ENCODE results near the gene KMT5B.

Gene KMT5B

DNA sequence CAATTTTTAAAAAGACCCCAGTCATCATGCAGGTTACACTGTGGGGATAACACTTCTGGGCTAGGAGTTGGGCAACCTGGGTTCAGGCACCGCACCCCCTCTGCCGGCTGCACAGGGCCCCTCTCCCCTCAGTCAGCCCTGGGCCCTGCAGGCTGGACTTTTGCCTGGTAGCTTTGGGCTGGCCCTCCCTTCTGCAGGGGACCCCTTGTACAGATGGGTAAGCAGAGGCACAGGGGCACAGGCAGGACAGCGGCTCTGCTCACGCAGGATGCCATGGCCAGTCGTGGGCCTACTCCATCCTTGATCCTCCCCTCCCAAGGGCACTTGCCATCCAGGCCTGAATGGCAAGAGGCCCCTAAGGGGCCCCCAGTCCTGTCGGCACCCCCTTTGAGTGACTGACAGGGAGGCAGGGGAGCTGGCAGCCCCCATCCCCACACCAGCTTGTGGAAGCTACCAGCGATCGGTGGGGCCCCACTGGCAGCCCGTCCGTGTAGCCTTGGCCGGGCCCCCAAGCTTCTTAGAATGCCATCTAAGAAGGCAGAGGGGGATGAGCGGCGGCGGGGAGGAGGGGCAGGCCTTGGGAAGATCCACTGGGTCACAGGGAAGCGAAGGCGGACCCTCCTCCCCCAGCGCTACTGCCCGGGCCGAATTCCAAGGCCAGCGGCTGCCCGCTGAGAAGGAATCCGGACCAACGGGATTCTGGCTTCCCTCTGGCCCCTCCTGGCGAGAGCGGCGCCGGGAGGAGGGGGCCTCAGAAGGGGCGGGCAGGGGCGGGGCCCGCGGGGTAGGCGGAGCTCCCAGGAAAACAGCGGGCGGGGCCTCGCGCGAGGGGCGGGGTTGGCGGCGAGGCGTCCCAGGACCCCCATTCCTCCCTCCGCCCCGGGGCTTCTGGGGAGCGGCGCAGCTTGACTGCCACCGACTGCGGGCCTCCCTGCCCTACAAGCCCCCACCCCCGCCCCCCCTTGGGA, 85.1 kb downstream of the KMT5B start:
- TF ChIP-seq, protein P1, sequence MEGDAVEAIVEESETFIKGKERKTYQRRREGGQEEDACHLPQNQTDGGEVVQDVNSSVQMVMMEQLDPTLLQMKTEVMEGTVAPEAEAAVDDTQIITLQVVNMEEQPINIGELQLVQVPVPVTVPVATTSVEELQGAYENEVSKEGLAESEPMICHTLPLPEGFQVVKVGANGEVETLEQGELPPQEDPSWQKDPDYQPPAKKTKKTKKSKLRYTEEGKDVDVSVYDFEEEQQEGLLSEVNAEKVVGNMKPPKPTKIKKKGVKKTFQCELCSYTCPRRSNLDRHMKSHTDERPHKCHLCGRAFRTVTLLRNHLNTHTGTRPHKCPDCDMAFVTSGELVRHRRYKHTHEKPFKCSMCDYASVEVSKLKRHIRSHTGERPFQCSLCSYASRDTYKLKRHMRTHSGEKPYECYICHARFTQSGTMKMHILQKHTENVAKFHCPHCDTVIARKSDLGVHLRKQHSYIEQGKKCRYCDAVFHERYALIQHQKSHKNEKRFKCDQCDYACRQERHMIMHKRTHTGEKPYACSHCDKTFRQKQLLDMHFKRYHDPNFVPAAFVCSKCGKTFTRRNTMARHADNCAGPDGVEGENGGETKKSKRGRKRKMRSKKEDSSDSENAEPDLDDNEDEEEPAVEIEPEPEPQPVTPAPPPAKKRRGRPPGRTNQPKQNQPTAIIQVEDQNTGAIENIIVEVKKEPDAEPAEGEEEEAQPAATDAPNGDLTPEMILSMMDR (IDR thresholded peaks at IDR 0.05; ENCODE audit: extremely low read depth, insufficient read depth, missing control alignments), result no peak
- DNase-seq (ENCODE audit: low spot score), result no peak

DNA sequence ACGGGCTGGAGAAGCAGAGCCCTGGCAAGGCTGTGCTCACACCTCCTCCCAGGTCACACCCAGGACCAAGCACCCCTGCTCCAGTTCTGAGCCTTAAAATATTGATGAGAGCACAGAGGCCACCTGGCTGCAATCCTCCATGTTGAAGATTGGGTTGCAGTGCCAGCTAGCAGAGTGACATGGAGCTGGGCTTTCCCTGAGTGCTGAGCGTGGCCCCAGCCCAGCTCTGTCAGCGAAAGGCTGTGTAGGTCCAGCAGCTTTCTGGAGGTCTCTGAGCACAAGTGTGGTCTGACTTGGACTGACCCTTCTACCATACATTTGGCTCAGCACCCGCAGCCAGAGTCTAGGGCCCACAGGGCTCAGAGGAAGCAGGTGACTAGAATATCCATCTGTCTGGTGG, 87.9 kb downstream of the KMT5B start:
- DNase-seq (ENCODE audit: low spot score), result no peak
- in situ Hi-C loops (cut with MboI; ENCODE audit: low pct_unique_long_range_greater_than_20kb, low sequenced_read_pairs, unreplicated experiment), result no loop called here
- TF ChIP-seq, protein P1 (IDR thresholded peaks at IDR 0.05; ENCODE audit: extremely low read depth, insufficient read depth, missing control alignments), result no peak

More for the DNA sequence above, 85.1 kb downstream of the KMT5B start:
- in situ Hi-C loops (cut with MboI; ENCODE audit: low pct_unique_long_range_greater_than_20kb, low sequenced_read_pairs, unreplicated experiment), result no loop called here

DNA sequence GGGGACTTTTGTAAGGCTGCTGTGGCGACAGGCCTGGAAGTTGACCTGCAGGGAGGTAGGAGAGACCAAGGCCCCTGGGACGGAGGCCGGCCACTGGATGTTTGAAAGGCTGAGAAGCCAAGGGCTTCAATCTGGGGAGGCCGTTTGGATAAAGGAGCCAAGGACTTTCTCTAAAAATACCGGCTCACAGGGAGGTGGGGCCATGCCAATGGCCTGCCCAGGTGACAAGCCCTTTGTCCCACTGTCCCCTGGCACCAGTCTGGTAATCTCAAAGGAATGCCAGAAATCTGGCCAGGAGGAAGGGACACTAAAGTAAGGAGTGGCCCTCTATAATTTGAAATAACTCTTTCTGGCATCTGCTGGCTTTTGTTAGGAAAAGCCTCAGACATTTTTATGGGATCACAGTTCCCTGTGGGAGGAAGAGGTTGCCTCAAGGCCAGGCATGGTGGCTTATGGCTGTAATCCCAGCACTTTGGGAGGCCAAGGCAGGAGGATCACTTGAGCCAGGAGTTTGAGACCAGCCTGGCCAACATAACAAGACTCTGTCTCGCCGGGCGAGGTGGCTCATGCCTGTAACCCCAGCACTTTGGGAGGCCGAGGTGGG, 90.1 kb downstream of the KMT5B start:
- in situ Hi-C loops (cut with MboI; ENCODE audit: low pct_unique_long_range_greater_than_20kb, low sequenced_read_pairs, unreplicated experiment), result no loop called here
- no peak for DNase-seq (ENCODE audit: low spot score)
- TF ChIP-seq, protein P1 (IDR thresholded peaks at IDR 0.05; ENCODE audit: extremely low read depth, insufficient read depth, missing control alignments), result no peak

DNA sequence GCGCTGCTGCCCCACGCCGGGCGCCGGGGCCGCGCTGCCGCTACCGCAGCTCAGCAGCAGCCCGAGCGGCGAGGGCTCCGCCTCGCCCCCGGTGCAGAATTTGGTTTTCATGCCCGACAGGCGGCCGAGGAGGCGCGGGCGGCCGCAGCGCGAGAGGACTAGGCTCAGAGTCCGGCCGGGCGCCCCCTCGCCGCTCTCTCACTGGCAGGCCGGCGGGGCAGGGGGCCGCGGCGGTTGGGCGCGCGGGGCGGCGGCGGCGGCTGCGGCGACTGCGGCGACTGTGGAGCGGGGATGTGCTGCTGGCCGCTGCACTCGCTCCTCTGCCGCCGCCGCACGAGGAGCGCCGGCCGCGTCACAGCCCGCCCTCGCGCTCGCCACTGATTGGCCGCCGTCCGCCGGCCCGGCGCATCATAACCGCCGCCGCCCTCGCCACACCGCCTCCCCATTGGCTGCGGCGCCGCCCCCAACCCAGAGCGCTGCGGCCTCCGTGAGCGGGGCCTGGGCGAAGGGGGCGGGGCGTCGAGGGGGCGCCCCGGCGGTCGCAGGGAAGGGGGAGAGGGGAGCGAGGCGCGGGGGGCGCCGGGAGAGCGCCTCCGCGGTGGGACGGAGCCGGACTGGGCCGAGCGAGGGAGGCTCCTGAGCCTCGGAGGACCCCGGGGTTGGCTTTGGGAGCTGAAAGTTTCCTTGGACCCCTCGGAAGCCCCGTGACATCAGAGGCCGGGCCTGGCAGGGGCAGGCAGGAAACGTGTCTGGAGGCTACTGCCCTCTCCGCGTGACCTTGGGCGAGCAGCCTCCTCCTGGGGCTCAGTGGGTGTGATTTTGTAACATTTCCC, 91.8 kb downstream of the KMT5B start, which contains the start of gene CHKA:
TSS of gene CHKA (minus strand) at position 322 of the 833 bp plus-strand sequence. CDS start at position 111, 211 bp downstream.
- TF ChIP-seq, protein P1 (IDR thresholded peaks at IDR 0.05; ENCODE audit: extremely low read depth, insufficient read depth, missing control alignments), result no peak
- in situ Hi-C loops (cut with MboI; ENCODE audit: low pct_unique_long_range_greater_than_20kb, low sequenced_read_pairs, unreplicated experiment), result no loop called here
- DNase-seq (ENCODE audit: low spot score), result peak; percentile 99

DNA sequence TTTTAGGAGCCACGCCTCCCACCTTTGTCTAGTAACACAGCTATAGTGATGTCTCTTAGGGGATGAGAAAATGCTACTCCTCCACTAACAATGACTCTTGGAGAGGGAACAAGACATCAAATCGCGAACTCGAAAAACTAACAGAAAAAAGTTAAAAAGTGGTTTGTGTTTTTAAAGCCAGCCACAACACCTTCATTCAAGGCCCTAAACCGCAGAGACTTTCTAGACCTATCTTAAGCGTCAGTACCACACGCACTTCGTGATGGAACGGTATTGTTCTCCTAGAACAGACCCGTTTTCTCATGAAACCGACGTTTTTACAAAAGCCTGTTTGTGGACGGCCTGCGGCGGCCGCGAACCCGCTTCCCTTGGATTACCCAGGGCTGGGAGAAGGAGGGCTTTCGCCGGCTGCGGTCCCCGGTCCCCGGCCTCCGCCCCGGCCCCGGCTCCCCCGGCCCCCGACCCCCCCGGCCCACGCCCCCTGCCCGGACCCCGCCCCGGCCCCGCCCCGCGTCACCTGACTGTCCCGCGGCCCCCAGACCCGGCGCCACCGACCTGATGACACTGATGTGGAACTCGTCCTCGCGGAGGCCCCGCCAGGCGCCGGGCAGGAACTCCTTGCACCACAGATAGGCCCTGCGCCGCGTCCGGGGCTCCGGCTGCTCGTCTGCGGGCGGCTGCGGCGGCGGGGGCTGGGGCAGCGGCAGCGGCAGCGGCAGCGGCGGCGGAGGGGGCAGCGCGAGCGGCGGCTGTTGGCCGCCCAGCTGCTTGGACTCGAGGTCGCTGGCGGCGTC, 92.6 kb downstream of the KMT5B start:
- peak; percentile 75 for DNase-seq (ENCODE audit: low spot score)
- in situ Hi-C loops (cut with MboI; ENCODE audit: low pct_unique_long_range_greater_than_20kb, low sequenced_read_pairs, unreplicated experiment), result no loop called here
- TF ChIP-seq, protein P1 (IDR thresholded peaks at IDR 0.05; ENCODE audit: extremely low read depth, insufficient read depth, missing control alignments), result no peak
